Measurements from ENCODE around the gene TRIM28.
A peak's percentile ranks its signal among the peaks of the same experiment; 100 is the strongest.

Gene TRIM28

DNA sequence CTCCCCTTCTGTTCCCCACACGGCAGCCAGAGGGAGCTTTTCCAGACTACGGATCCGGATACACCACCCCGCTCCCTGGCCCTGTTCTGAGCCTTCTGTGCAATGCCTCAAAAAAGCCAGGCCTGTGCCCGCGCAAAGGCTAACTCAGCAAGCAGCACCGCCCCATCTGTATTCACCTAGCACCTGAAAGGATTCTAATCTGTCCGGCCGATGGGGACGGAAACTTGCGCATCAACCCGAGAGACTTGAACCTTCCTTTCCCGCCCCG is 24.8 kb upstream of the TRIM28 start:
- peak overlapping the region; percentile 89 for H3K27ac ChIP-seq
- TF ChIP-seq, protein P1, sequence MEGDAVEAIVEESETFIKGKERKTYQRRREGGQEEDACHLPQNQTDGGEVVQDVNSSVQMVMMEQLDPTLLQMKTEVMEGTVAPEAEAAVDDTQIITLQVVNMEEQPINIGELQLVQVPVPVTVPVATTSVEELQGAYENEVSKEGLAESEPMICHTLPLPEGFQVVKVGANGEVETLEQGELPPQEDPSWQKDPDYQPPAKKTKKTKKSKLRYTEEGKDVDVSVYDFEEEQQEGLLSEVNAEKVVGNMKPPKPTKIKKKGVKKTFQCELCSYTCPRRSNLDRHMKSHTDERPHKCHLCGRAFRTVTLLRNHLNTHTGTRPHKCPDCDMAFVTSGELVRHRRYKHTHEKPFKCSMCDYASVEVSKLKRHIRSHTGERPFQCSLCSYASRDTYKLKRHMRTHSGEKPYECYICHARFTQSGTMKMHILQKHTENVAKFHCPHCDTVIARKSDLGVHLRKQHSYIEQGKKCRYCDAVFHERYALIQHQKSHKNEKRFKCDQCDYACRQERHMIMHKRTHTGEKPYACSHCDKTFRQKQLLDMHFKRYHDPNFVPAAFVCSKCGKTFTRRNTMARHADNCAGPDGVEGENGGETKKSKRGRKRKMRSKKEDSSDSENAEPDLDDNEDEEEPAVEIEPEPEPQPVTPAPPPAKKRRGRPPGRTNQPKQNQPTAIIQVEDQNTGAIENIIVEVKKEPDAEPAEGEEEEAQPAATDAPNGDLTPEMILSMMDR (IDR thresholded peaks at IDR 0.05; ENCODE audit: low read depth, low read length, missing control alignments) = peak; percentile 91
- H3K27me3 ChIP-seq (replicated peaks) = no peaks in the 10 kb centered on the region
- peak; percentile 65 for DNase-seq
- peak overlapping the region; percentile 88 for H3K4me3 ChIP-seq (ENCODE audit: low read depth, low read length)
- H3K36me3 ChIP-seq (replicated peaks) = peaks cover 15% of the 10 kb centered on the region
- in situ Hi-C loops (cut with HindIII; ENCODE audit: low pct_ligation_motif_present, low sequenced_read_pairs) = no loop called here

DNA sequence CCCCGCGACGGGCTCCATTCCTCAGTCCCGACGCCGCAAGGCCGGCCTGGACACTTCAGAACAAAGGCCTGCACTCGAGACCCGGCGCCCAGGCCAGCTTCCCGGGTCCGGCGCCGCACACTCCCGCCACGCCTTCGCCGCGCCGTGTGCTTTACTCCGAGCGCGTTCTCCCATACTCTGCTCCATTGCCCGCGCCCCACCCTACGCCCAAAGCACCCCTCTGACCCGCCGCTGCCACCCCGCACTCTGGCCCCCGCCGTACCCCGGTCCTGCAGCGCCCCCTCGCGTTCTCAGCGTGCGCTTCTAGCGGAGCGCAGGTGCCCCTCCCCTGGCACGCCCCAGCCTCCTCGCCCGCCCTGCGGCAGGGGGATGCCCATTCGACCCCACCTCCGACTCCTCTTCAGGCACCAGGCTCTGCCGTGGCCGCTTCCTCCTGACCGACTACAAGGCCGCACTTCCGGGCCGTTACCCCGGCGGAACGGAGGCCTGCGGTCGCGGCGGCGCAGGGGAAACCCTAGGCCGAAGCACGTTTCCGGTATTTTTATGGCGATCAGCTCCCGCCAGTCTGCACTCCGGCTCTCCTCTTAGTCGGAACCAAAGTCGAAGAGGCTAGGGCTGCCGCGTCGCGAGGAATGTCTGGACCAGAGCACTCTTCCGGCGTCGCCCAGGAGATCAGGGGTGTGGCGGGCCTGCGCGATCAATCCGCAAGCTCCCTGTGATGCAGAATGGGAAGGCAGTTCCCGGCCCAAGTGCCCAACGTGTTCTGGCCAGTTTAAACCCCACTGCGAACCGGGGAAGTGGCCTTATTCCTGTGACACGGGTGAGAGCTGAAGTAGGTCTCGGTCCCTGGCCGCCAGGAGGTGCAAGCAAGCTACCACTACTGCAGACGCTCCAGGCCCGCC is 24.3 kb upstream of the TRIM28 start, which contains the start of gene ZBTB45:
TSS of gene ZBTB45 (minus strand) at position 456 of the 902 bp plus-strand sequence. CDS start 2,137 bp downstream, outside the sequence.
- TF ChIP-seq, protein P1 (IDR thresholded peaks at IDR 0.05; ENCODE audit: low read depth, low read length, missing control alignments) = peak; percentile 79
- DNase-seq = peak; percentile 93
- Histone ChIP-seq H3K27ac (peak within 1 kb of the TSS; percentile 89), H3K27me3 (replicated peaks) (no peaks in the 10 kb centered on the region), H3K36me3 (replicated peaks) (peaks cover 15% of the 10 kb centered on the region), H3K4me3 (ENCODE audit: low read depth, low read length) (peak within 1 kb of the TSS; percentile 88)
- in situ Hi-C loops (cut with HindIII; ENCODE audit: low pct_ligation_motif_present, low sequenced_read_pairs) = no loop called here

DNA sequence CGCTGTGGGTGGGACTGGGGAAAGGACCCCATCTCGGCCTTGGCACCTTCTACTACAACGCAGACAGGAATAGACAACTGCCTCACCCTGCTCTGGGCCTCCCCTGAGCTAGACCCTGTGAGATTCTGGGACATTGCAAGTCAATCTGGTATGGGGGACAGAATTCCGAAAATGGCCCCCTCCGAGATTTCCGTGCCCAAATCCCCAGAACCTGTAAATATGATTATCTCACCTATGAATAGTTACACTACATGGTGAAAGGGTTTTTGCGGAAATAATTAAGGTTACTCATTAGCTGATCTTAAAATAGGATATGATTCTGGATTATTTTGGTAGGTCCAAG is 23.6 kb upstream of the TRIM28 start:
- peak overlapping the region; percentile 89 for H3K27ac ChIP-seq
- H3K4me3 ChIP-seq (ENCODE audit: low read depth, low read length) = peak overlapping the region; percentile 88
- TF ChIP-seq, protein P1 (IDR thresholded peaks at IDR 0.05; ENCODE audit: low read depth, low read length, missing control alignments) = no peak
- no peaks in the 10 kb centered on the region for H3K27me3 ChIP-seq (replicated peaks)
- in situ Hi-C loops (cut with HindIII; ENCODE audit: low pct_ligation_motif_present, low sequenced_read_pairs) = no loop called here
- no peak for DNase-seq
- peaks cover 15% of the 10 kb centered on the region for H3K36me3 ChIP-seq (replicated peaks)

DNA sequence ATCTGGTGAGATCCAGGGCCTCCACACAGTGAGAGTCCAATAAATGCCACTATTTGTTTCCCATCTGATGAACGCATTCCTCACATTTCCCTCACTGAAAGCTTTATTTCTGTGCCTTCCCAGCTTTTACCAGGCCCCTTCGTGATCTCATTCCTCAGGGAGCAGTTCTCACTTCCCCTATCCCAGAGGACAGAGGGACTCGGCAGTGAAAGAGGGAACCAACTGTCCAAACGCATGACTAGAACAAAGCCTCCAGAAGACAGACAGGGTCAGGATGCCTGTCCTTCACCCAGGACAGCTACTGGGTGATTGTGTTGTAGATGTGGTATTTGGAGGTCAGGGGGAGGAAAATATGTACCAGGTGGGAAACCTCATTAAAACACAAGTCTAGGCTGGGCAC is 22.2 kb upstream of the TRIM28 start:
- no peak overlapping the region for H3K4me3 ChIP-seq (ENCODE audit: low read depth, low read length)
- TF ChIP-seq, protein P1 (IDR thresholded peaks at IDR 0.05; ENCODE audit: low read depth, low read length, missing control alignments) = no peak
- no peak overlapping the region for H3K27ac ChIP-seq
- no peak for DNase-seq
- in situ Hi-C loops (cut with HindIII; ENCODE audit: low pct_ligation_motif_present, low sequenced_read_pairs) = no loop called here
- no peaks in the 10 kb centered on the region for H3K27me3 ChIP-seq (replicated peaks)
- H3K36me3 ChIP-seq (replicated peaks) = peaks cover 8% of the 10 kb centered on the region

- H3K36me3 ChIP-seq (replicated peaks) = no peaks in the 10 kb centered on the region
- H3K4me3 ChIP-seq (ENCODE audit: low read depth, low read length) = no peak overlapping the region
- no peaks in the 10 kb centered on the region for H3K27me3 ChIP-seq (replicated peaks)
- no peak for DNase-seq
- H3K27ac ChIP-seq = no peak overlapping the region
- in situ Hi-C loops (cut with HindIII; ENCODE audit: low pct_ligation_motif_present, low sequenced_read_pairs) = no loop called here
- TF ChIP-seq, protein P1 (IDR thresholded peaks at IDR 0.05; ENCODE audit: low read depth, low read length, missing control alignments) = no peak
These were observed 21.2 kb upstream of the TRIM28 start for GRCh38 chr19:58522709-58523108.

DNA sequence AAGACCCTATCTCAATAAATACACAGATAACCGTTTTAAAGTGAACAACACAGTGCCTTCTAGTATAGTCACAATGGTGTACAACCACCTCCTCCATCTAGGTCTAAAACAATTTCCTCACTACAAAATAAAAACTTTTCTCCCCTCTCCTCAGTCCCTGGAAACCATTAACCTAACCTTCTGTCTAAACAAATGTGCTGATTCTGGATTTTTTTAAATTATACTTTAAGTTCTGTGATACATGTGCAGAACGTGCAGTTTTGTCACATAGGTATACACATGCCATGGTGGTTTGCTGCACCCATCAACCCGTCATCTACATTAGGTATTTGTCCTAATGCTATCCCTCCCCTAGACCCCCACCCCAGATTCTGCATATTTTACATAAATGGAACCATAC is 14.5 kb upstream of the TRIM28 start:
- Histone ChIP-seq H3K36me3 (replicated peaks) (no peaks in the 10 kb centered on the region), H3K27ac (no peak overlapping the region), H3K27me3 (replicated peaks) (peaks cover 5% of the 10 kb centered on the region), H3K4me3 (ENCODE audit: low read depth, low read length) (no peak overlapping the region)
- no peak for DNase-seq
- in situ Hi-C loops (cut with HindIII; ENCODE audit: low pct_ligation_motif_present, low sequenced_read_pairs) = no loop called here
- TF ChIP-seq, protein P1 (IDR thresholded peaks at IDR 0.05; ENCODE audit: low read depth, low read length, missing control alignments) = no peak

All from brain microvascular endothelial cell (primary cell).